ENCODE results near the gene TBC1D10B.

Gene TBC1D10B

DNA sequence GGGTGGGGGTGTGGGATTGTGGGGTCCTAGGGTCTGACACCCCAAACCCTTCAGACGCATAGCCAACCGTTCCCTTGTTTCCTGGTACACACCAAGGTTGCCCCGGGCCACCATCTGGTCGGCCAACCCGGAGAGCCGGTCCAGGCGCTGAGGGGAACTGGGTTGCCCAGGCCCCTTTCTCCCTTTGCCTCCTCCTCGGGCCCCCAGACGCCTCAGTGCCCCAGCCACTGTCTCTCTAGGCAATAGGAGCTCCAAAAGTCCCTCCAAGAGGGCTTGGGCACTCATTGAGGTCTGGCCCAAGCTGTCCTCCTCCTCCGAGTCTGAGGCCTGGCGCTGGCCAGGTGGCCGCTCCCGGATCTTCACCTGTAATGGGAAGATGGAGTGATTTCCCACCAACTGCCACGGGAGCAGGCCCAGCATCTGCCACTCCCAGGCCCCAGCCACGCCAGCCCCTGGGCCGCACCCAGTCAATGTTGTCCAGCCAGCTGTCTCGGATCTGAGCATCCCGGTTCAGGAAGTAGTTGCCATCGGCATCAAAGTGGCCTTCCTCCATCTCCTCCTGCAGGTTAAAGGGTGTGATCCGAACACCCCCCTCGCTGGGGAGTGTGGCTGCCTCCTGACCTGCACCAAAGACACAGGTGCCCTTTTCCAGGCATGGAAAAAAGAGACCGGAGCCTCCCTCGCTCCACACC is 16.7 kb downstream of the TBC1D10B start:
- TF ChIP-seq, protein P1, sequence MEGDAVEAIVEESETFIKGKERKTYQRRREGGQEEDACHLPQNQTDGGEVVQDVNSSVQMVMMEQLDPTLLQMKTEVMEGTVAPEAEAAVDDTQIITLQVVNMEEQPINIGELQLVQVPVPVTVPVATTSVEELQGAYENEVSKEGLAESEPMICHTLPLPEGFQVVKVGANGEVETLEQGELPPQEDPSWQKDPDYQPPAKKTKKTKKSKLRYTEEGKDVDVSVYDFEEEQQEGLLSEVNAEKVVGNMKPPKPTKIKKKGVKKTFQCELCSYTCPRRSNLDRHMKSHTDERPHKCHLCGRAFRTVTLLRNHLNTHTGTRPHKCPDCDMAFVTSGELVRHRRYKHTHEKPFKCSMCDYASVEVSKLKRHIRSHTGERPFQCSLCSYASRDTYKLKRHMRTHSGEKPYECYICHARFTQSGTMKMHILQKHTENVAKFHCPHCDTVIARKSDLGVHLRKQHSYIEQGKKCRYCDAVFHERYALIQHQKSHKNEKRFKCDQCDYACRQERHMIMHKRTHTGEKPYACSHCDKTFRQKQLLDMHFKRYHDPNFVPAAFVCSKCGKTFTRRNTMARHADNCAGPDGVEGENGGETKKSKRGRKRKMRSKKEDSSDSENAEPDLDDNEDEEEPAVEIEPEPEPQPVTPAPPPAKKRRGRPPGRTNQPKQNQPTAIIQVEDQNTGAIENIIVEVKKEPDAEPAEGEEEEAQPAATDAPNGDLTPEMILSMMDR (IDR thresholded peaks at IDR 0.05; ENCODE audit: control extremely low read depth, extremely low read depth, low read depth, missing control alignments) = no peak
- CTCF ChIA-PET = interaction anchor here (1.0 to 3.4 kb wide), 6 partner anchors 9 to 305 kb away, joined by 3 to 14 read pairs (median 3); partner anchors contain the start of gene FBRS
- no peak for DNase-seq (ENCODE audit: extremely low spot score)
- POLR2A ChIA-PET = no interaction called here

DNA sequence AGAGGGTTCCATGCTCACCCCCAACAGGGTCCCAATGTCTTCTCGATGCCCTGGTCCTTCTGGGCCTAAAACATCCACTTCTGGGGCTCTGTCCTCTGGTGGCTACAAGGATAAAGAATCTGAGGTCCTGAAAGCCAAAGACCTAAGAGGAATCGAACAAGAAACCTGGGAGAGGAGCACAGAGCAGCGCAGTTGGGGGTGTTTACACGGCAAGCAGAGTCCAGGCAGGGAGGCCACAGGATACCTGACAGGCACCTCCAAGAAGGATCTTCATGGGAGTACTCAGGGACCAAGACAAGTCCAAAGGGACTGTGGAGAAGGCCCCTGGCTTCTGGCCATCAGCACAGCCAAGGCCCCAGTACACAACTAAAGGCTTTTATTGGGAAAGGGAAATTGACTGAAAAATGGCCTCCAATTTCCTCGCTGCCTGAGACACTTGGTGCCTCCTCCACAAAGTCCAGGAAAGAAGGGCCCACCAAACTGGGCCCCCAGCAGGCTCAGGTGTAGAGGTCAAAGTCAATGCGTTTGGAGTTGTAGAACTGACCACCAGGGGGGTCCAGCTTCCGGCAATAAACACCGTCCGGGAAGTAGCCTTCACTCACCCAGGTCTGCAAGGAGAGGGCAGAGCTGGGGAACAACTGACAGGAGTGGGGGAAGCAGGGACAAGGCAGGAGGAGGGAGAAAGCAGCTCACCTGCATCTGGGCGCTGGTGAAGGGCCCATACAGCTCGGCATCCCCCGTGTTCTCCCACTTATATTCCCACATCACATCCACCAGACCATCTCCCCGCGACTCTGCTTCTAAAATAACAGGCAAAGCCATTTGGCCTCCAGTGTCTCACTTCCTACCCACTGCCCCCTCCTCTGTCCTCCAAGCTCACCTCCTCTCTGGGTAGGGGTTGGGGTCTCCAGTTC is 17.5 kb downstream of the TBC1D10B start:
- ChIA-PET CTCF (interaction anchor here (0.7 to 1.4 kb wide), 5 partner anchors 8 to 341 kb away, joined by 3 read pairs; no protein-coding TSS in a partner anchor), POLR2A (no interaction called here)
- no peak for DNase-seq (ENCODE audit: extremely low spot score)
- TF ChIP-seq, protein P1 (IDR thresholded peaks at IDR 0.05; ENCODE audit: control extremely low read depth, extremely low read depth, low read depth, missing control alignments) = no peak

DNA sequence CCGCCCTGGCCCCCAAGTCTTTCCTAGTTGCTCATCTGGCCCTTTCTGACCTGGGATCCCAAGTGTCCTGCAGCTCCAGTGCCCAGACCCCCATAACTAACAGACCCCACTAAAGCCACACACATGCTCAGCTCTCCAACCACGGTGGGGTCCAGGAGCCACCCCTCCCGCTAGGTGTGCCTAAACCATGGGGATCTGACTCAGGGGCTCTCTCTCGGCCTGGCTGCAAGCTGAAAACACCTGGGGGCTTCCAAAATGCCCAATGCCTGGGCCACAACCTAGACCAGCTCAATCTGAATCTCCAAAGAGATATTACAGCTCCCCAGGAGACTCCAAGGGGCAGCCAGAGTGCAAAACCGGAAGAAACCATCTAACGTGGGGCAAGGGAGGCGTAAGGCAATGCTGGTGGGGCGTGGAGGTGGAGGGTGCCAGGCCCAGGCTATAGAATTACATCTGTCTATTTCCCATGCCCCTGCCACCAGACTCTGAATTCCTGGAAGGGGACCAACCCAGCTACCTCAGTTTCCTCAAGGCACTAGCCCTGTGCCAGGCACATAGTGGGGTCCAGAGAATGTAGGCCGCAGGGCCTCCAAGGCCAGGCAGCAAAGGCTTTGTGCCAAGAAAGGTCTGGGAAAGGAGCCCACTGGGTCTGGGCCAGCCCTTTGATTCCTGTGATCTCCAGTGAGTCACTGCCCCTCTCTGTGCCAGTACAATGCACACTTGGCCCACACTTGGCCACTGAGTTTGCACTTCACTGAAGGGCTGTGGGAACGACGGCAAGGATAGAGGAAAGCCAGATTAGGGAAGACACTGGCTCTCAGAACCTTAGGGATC is 18.5 kb downstream of the TBC1D10B start:
- TF ChIP-seq, protein P1 (IDR thresholded peaks at IDR 0.05; ENCODE audit: control extremely low read depth, extremely low read depth, low read depth, missing control alignments) = no peak
- CTCF ChIA-PET = interaction anchor here (1.4 kb wide), 1 partner anchor 342 kb away, joined by 3 read pairs; no protein-coding TSS in a partner anchor
- POLR2A ChIA-PET = interaction anchor here (0.6 kb wide), 1 partner anchor 230 kb away, joined by 4 read pairs; no protein-coding TSS in a partner anchor
- DNase-seq (ENCODE audit: extremely low spot score) = no peak

DNA sequence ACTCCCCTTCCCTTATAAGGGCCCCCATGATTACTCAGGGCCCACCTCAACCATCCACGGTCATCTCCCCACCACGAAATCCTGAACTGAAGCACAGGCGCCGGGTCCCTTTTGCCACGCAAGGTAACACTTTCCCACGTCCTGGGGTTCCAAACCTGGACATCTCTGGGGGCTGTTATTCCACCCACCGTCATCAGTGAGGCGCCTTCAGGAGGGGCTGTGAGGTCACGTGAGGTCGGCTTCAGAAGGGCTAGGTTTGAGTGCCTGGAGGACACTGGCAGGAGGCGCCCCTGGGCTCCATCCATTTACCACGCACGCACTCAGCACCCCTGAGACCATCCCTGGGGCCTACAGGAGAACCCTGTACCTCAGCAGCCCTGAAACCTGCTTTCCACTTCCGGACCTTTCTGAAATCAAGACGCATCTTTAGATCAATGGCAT is 19.3 kb downstream of the TBC1D10B start:
- POLR2A ChIA-PET = interaction anchor here (0.6 kb wide), 1 partner anchor 230 kb away, joined by 4 read pairs; no protein-coding TSS in a partner anchor

DNA sequence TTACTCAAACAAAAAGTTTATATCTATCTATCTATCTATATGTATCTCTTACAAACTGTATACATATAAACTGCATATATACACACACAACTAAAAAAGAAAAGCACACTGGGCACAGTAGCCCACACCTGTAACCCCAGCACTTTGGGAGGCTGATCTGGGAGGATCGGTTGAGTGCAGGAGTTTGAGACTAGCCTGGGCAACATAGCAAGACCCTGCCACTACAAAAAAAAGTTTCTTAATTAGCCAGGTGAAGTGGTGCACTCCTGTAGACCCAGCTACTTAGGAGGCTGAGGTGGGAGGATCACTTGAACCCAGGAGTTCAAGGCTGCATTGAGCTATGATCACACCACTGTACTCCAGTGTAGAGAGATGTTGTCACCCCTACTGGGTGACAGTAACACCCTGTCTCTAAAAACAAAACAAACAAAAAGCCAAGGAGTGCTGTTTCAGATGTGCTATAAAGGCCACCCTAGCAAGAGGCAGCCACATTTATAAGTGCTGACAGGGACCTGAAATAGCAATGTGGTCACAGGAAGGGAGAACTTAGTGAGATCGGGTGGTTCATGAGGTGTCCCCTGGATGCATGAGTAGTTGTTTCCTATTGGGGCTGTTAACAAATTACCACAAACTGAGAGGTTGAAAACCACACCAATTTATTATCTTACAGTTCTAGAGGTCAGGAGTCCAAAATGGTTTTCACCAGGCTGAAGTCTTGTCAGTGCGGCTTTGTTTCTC is 20.0 kb downstream of the TBC1D10B start:
- CTCF ChIA-PET = interaction anchor here (1.1 to 1.2 kb wide), 2 partner anchors 14 to 59 kb away, joined by 3 read pairs; no protein-coding TSS in a partner anchor
- POLR2A ChIA-PET = interaction anchor here (0.6 kb wide), 2 partner anchors 46 to 324 kb away, joined by 4 to 6 read pairs; no protein-coding TSS in a partner anchor
- TF ChIP-seq, protein P1 (IDR thresholded peaks at IDR 0.05; ENCODE audit: control extremely low read depth, extremely low read depth, low read depth, missing control alignments) = no peak
- DNase-seq (ENCODE audit: extremely low spot score) = peak; percentile 78

More for the DNA sequence above, 19.3 kb downstream of the TBC1D10B start:
- CTCF ChIA-PET = no interaction called here
- DNase-seq (ENCODE audit: extremely low spot score) = no peak
- TF ChIP-seq, protein P1 (IDR thresholded peaks at IDR 0.05; ENCODE audit: control extremely low read depth, extremely low read depth, low read depth, missing control alignments) = no peak

Data from GM10248 (cell line).